Measurements from ENCODE around the gene DHRS3.

DNA sequence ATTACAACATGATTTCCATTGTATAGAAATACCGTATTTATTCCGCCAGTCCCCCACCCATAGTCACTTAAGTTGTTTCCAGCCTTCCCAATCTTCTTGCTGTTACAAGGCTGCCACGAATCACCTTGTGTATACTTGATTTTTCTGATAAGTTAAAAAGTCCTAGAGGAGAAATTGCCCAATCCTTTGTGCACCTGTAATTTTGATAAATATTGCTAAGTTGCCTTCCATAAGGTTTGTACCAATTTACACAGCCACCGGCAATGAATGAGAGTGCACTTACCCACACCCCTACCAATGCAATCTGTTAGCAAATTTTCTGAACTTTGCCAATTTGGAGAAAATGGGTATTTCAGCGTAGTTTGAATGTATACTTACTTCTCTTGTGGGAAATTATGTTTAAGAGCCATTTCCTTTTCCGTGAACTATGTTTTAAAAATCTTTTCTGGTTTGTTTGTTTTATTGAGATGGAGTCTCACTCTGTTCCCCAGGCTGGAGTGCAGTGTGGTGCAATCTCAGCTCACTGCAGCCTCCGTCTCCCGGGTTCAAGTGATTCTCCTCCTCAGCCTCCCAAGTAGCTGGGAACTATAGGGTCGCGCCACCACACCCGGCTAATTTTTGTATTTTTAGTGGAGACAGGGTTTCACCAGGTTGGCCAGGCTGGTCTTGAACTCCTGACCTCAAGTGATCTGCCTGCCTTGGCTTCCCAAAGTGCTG, 87.4 kb downstream of the DHRS3 start:
- no peak for TF ChIP-seq CTCF (IDR thresholded peaks at IDR 0.05)
- TF ChIP-seq POLR2AphosphoS5 (IDR thresholded peaks at IDR 0.05): no peak
- no peak for TF ChIP-seq POLR2A (IDR thresholded peaks at IDR 0.05)
